Prostate gland (tissue), 2 donors: ENCODE measurements around the gene CRY2. TPM values are rescaled to one million over a fixed set of nuclear protein-coding genes. Genes with fewer than 3 reads are reported as not detected.

Source experiments
- DNase-seq: peaks from one replicate; pipeline ENCODE4 v3.0.0-alpha.2; 2019; ENCODE audit warnings: low spot score
- H3K27ac ChIP-seq, 2 donors: fragments of 200-600 bp; sonication (generic); 2 replicates each; pipeline ENCODE4 v1.5.1; 2017 to 2019
- H3K27me3 ChIP-seq: fragments of 200-600 bp; sonication (generic); replicated peaks from 2 replicates; pipeline ENCODE4 v1.5.1; 2019; ENCODE audit not compliant: insufficient read depth
- H3K36me3 ChIP-seq, 2 donors: fragments of 200-600 bp; sonication (generic); 1 replicate in 1 of 2; 2 replicates in 1 of 2; pipeline versions ENCODE4 v1.5.1 to v1.8.1; 2017 to 2019
- H3K4me1 ChIP-seq: fragments of 200-600 bp; sonication (generic); replicated peaks from 2 replicates; pipeline ENCODE4 v1.5.1; 2019
- H3K4me3 ChIP-seq, 2 donors: fragments of 200-600 bp; sonication (generic); 2 replicates each; pipeline ENCODE4 v1.5.1; 2017 to 2019
- H3K9me3 ChIP-seq: fragments of 200-600 bp; sonication (generic); 2 replicates; pipeline ENCODE4 v1.5.1; 2017
- CTCF ChIP-seq, 4 experiments: fragments of 200-600 bp in 2 of 4; fragments of 450-650 bp in 2 of 4; sonication (generic) in 2 of 4; IDR thresholded peaks; 1 replicate in 3 of 4; 2 replicates in 1 of 4; pipeline ENCODE4 v1.5.1; 2016 to 2019; ENCODE audit warnings: antibody characterized with exemption in 4 of 4, mild to moderate bottlenecking in 2 of 4, moderate library complexity in 2 of 4
- POLR2A ChIP-seq: fragments of 450-650 bp; IDR thresholded peaks from one replicate; pipeline ENCODE4 v1.6.1; 2016; ENCODE audit warnings: antibody characterized with exemption, mild to moderate bottlenecking
- POLR2AphosphoS5 ChIP-seq: sonication (generic); formaldehyde crosslinking; IDR thresholded peaks from one replicate; pipeline ENCODE4 v1.6.1; 2017; ENCODE audit warnings: antibody characterized with exemption
- WGBS: methylation state at CpG from one replicate; pipeline ENCODE4 v1.1.5; 2018; 5-methylcytosine and 5-hydroxymethylcytosine counted together
- intact Hi-C: fragments of 100-400 bp; cut with DNase I; formaldehyde crosslinking; loops from one replicate; pipeline ENCODE4 v1.14.2; 2022
- total RNA-seq, 2 donors: library from RNA; depleted of rRNA; stranded (reverse); fragments of >200 nt; gene quantifications; one replicate each; pipeline ENCODE4 v1.1.0, GENCODE V29; 2016

Gene CRY2
- total RNA-seq = 10 to 100 TPM; 45.4 to 70.8 TPM

GRCh38 chr11:45846974-45847910 is at the start of gene CRY2:
Gene CRY2, plus strand, starts transcription at chr11:45847475. Its CDS starts 16 bp downstream, at chr11:45847491.
- WGBS = under 1% methylated on average over 52 of the region's 75 CpGs

GRCh38 chr11:45798793-45799441 is 48.4 kb upstream of the CRY2 start:
- no peak for TF ChIP-seq CTCF (IDR thresholded peaks at IDR 0.05)
- Histone ChIP-seq H3K27me3 (no peaks in the 10 kb centered on the region), H3K36me3 (no peaks in the 10 kb centered on the region), H3K4me3 (no peak overlapping the region), H3K4me1 (no peaks in the 10 kb centered on the region), H3K27ac (no peak overlapping the region), H3K9me3 (no peaks in the 10 kb centered on the region)
- 53% methylated on average over 10 of the region's 10 CpGs for WGBS
- DNase-seq = peak; percentile 44
- intact Hi-C loops = no loop called here

More at GRCh38 chr11:45846974-45847910, at the start of gene CRY2:
- intact Hi-C loops = loop anchor here (5.0 kb wide), 2 partner anchors 40 to 70 kb away; partner anchors contain the start of genes PEX16 and SLC35C1
- no peaks in the 10 kb centered on the region for H3K9me3 ChIP-seq
- H3K4me3 ChIP-seq = peak within 1 kb of the TSS; percentile 78 to 92
- H3K4me1 ChIP-seq = peaks cover 11% of the 10 kb centered on the region
- DNase-seq = peak; percentile 99
- no peaks in the 10 kb centered on the region for H3K36me3 ChIP-seq
- H3K27me3 ChIP-seq = no peaks in the 10 kb centered on the region
- TF ChIP-seq CTCF (IDR thresholded peaks at IDR 0.05) (peak in 2 of 4 experiments; percentile 28 to 29), POLR2A (peak; percentile 99), POLR2AphosphoS5 (peak; percentile 98)
- H3K27ac ChIP-seq = peak within 1 kb of the TSS; percentile 88 to 95

- Histone ChIP-seq H3K27ac (no peak overlapping the region), H3K4me3 (no peak overlapping the region), H3K27me3 (no peaks in the 10 kb centered on the region), H3K9me3 (no peaks in the 10 kb centered on the region), H3K4me1 (no peaks in the 10 kb centered on the region), H3K36me3 (no peaks in the 10 kb centered on the region)
- WGBS = 98% methylated on average over 3 of the region's 3 CpGs
- no peak for DNase-seq
- intact Hi-C loops = no loop called here
- TF ChIP-seq POLR2A (no peak), CTCF (IDR thresholded peaks at IDR 0.05) (no peak), POLR2AphosphoS5 (no peak)
Measured at GRCh38 chr11:45799562-45799961, 47.7 kb upstream of the CRY2 start.

GRCh38 chr11:45800261-45800660 is 47.0 kb upstream of the CRY2 start:
- Histone ChIP-seq H3K4me3 (no peak overlapping the region), H3K27ac (no peak overlapping the region), H3K27me3 (no peaks in the 10 kb centered on the region), H3K36me3 (no peaks in the 10 kb centered on the region), H3K4me1 (no peaks in the 10 kb centered on the region), H3K9me3 (no peaks in the 10 kb centered on the region)
- 96% methylated on average over 2 of the region's 2 CpGs for WGBS
- no peak for DNase-seq
- intact Hi-C loops = no loop called here
- no peak for TF ChIP-seq POLR2AphosphoS5
- TF ChIP-seq CTCF (IDR thresholded peaks at IDR 0.05) = no peak
- no peak for TF ChIP-seq POLR2A
